Neural cell (in vitro differentiated cells): ENCODE data around the gene TMEM167B.
A peak's percentile ranks its signal among the peaks of the same experiment; 100 is the strongest.

Source experiments
- EP300 ChIP-seq: fragments of 450-650 bp; conservative IDR thresholded peaks from 2 replicates; pipeline ENCODE4 v1.6.1; 2014; ENCODE audit warnings: antibody characterized with exemption, mild to moderate bottlenecking, moderate library complexity; ENCODE audit not compliant: poor library complexity, severe bottlenecking
- EZH2 ChIP-seq: fragments of 200-600, 300-800 bp; shearing (Covaris generic), sonication (generic); IDR thresholded peaks from 2 replicates; pipeline ENCODE4 v1.6.1; 2014; ENCODE audit warnings: antibody characterized with exemption, low read length, borderline replicate concordance, mild to moderate bottlenecking; ENCODE audit not compliant: insufficient read depth, poor library complexity, severe bottlenecking
- MXI1 ChIP-seq: fragments of 450-650 bp; conservative IDR thresholded peaks from 2 replicates; pipeline ENCODE4 v1.6.1; 2014; ENCODE audit warnings: antibody characterized with exemption, mild to moderate bottlenecking; ENCODE audit not compliant: poor library complexity, severe bottlenecking
- POLR2AphosphoS5 ChIP-seq: IDR thresholded peaks from 2 replicates; pipeline ENCODE4 v1.6.1; 2012
- SMC3 ChIP-seq: fragments of 450-650 bp; conservative IDR thresholded peaks from 2 replicates; pipeline ENCODE4 v1.6.1; 2014; ENCODE audit warnings: antibody characterized with exemption, mild to moderate bottlenecking, moderate library complexity; ENCODE audit not compliant: poor library complexity
- TAF1 ChIP-seq: IDR thresholded peaks from 2 replicates; pipeline ENCODE4 v1.6.1; 2012; ENCODE audit warnings: low read depth
- TF ChIP-seq, protein P1 (sequence below): fragments of 450-650 bp; IDR thresholded peaks from 2 replicates; pipeline ENCODE4 v1.5.1; 2014; ENCODE audit warnings: antibody characterized with exemption, mild to moderate bottlenecking, moderate library complexity; ENCODE audit not compliant: poor library complexity, severe bottlenecking

DNA sequence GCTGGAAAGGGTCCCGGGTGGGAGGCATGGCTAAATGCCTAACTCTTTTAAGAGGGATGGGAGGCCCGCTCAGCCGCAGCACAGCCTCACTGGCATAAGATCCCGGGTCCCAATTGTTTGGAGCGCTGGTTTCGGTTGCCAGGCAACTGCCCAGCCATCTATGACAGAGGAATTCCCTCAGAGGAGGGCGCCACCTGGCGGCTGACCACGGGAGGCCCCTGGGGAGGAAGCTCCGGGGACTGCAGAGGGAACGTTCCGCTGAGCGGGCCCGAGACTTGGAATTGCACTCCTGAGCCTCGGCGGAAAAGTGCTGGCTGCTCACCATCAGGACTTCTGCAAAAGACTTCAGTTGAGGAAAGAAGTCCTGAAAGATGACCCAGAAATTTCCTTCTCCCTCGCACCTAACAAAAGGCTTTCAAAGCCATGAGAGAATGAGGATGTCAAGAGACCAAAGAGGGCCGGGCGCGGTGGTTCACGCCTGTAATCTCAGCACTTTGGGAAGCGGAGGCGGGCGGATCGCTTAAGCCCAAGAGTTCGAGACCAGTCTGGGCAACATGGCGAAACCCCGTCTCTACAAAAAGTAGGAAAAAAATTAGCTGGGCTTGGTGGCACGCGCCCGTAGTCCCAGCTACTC is 22.2 kb downstream of the TMEM167B start:
- TF ChIP-seq POLR2AphosphoS5 (peak; percentile 56), EP300 (peak; percentile 28), TAF1 (no peak), SMC3 (peak; percentile 72), EZH2 (no peak), MXI1 (no peak)
- TF ChIP-seq, protein P1, sequence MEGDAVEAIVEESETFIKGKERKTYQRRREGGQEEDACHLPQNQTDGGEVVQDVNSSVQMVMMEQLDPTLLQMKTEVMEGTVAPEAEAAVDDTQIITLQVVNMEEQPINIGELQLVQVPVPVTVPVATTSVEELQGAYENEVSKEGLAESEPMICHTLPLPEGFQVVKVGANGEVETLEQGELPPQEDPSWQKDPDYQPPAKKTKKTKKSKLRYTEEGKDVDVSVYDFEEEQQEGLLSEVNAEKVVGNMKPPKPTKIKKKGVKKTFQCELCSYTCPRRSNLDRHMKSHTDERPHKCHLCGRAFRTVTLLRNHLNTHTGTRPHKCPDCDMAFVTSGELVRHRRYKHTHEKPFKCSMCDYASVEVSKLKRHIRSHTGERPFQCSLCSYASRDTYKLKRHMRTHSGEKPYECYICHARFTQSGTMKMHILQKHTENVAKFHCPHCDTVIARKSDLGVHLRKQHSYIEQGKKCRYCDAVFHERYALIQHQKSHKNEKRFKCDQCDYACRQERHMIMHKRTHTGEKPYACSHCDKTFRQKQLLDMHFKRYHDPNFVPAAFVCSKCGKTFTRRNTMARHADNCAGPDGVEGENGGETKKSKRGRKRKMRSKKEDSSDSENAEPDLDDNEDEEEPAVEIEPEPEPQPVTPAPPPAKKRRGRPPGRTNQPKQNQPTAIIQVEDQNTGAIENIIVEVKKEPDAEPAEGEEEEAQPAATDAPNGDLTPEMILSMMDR, result peak; percentile 88
